Activated CD8-positive, alpha-beta memory T cell treated with anti-CD3 and anti-CD28 coated beads, Interleukin-2, amount 10 ng/mL, durations not matched to agents 7 days and 5 days (primary cell): ENCODE measurements around the gene STIM1. TPM values are rescaled to one million over a fixed set of nuclear protein-coding genes. Genes with fewer than 3 reads are reported as not detected.
"Not testable (repeated sequence)": the region's sequence is repeated elsewhere in the genome, so short reads cannot be mapped to it uniquely, and the experiment has no call there.

Source experiments
- ATAC-seq: fragments of 150-1000 bp; cut with Tn5 transposase; one replicate; pipeline ENCODE4 v1.10.0; 2021; ENCODE audit warnings: moderate library complexity
- CTCF ChIA-PET: fragments of 350-600 bp; sonication (Branson Sonifier 250); formaldehyde crosslinking; loops from one replicate; lab custom pipeline; 2021; ENCODE audit warnings: antibody characterized with exemption; lab: Charles Lee
- DNase-seq: peaks from one replicate; pipeline ENCODE4 v3.0.0-alpha.2; 2020
- H3K27ac Mint-ChIP-seq: one replicate; pipeline ENCODE4 v1.8.0; 2021; ENCODE audit warnings: mild to moderate bottlenecking, mixed read lengths
- H3K27me3 Mint-ChIP-seq: one replicate; pipeline ENCODE4 v1.8.0; 2021; ENCODE audit warnings: mixed read lengths
- H3K36me3 Mint-ChIP-seq: one replicate; pipeline ENCODE4 v1.8.0; 2021; ENCODE audit warnings: mild to moderate bottlenecking, mixed read lengths
- H3K4me1 Mint-ChIP-seq: one replicate; pipeline ENCODE4 v1.8.0; 2021; ENCODE audit warnings: mixed read lengths
- H3K4me3 Mint-ChIP-seq: one replicate; pipeline ENCODE4 v1.8.0; 2021; ENCODE audit warnings: mild to moderate bottlenecking, moderate library complexity, mixed read lengths
- H3K9me3 Mint-ChIP-seq: one replicate; pipeline ENCODE4 v1.8.0; 2022; ENCODE audit warnings: low read depth, mixed read lengths
- total RNA-seq, 2 experiments: library from RNA; stranded (reverse); gene quantifications; one replicate each; pipeline ENCODE4 v1.2.3, GENCODE V29; 2021

STIM1 gene
- total RNA-seq, 2 experiments from 2014 or later, result 83.5 to 104 TPM

- ATAC-seq (no peak), DNase-seq (no peak)
- Mint-ChIP-seq H3K36me3 (peaks cover 49% of the 10 kb centered on the region), H3K27ac (no peak overlapping the region), H3K27me3 (no peaks in the 10 kb centered on the region), H3K4me3 (no peak overlapping the region), H3K4me1 (peaks cover 41% of the 10 kb centered on the region), H3K9me3 (peaks cover 19% of the 10 kb centered on the region)
- CTCF ChIA-PET, result interaction anchor here (1.2 kb wide), 1 partner anchor 138 kb away, joined by 3 read pairs; the partner anchor contains the start of gene STIM1
Measured at GRCh38 chr11:3992964-3993363, 137.5 kb downstream of the STIM1 start.

- H3K4me3 Mint-ChIP-seq, result no peak overlapping the region
- peaks cover 37% of the 10 kb centered on the region for H3K4me1 Mint-ChIP-seq
- peaks cover 20% of the 10 kb centered on the region for H3K9me3 Mint-ChIP-seq
- peaks cover 50% of the 10 kb centered on the region for H3K36me3 Mint-ChIP-seq
- DNase-seq (no peak), ATAC-seq (no peak)
- no peaks in the 10 kb centered on the region for H3K27me3 Mint-ChIP-seq
- CTCF ChIA-PET, result interaction anchor here (1.2 kb wide), 1 partner anchor 139 kb away, joined by 3 read pairs; the partner anchor contains the start of gene STIM1
- no peak overlapping the region for H3K27ac Mint-ChIP-seq
Measured at GRCh38 chr11:3994030-3994640, 138.7 kb downstream of the STIM1 start.

- no peak for DNase-seq
- CTCF ChIA-PET, result interaction anchor here (1.8 kb wide), 1 partner anchor 51 kb away, joined by 4 read pairs; no protein-coding TSS in a partner anchor
- H3K36me3 Mint-ChIP-seq, result peaks cover 49% of the 10 kb centered on the region
- H3K27me3 Mint-ChIP-seq, result no peaks in the 10 kb centered on the region
- peaks cover 24% of the 10 kb centered on the region for H3K9me3 Mint-ChIP-seq
- H3K4me3 Mint-ChIP-seq, result no peak overlapping the region
- ATAC-seq, result no peak
- peaks cover 26% of the 10 kb centered on the region for H3K4me1 Mint-ChIP-seq
- no peak overlapping the region for H3K27ac Mint-ChIP-seq
Measured at GRCh38 chr11:3995307-3995706, 139.8 kb downstream of the STIM1 start.

- Mint-ChIP-seq H3K9me3 (peaks cover 26% of the 10 kb centered on the region), H3K27ac (no peak overlapping the region), H3K36me3 (peaks cover 47% of the 10 kb centered on the region), H3K4me1 (peaks cover 22% of the 10 kb centered on the region), H3K27me3 (no peaks in the 10 kb centered on the region), H3K4me3 (no peak overlapping the region)
- ATAC-seq (no peak), DNase-seq (no peak)
- CTCF ChIA-PET, result interaction anchor here (1.8 kb wide), 1 partner anchor 50 kb away, joined by 4 read pairs; no protein-coding TSS in a partner anchor
Measured at GRCh38 chr11:3995949-3996554, 140.6 kb downstream of the STIM1 start.

GRCh38 chr11:3996651-3997050 lies 141.2 kb downstream of the STIM1 start:
- CTCF ChIA-PET, result interaction anchor here (1.8 kb wide), 1 partner anchor 49 kb away, joined by 4 read pairs; no protein-coding TSS in a partner anchor
- no peak for DNase-seq
- no peak overlapping the region for H3K27ac Mint-ChIP-seq
- H3K27me3 Mint-ChIP-seq, result no peaks in the 10 kb centered on the region
- no peak overlapping the region for H3K4me3 Mint-ChIP-seq
- no peak for ATAC-seq
- peaks cover 44% of the 10 kb centered on the region for H3K36me3 Mint-ChIP-seq
- peaks cover 22% of the 10 kb centered on the region for H3K4me1 Mint-ChIP-seq
- H3K9me3 Mint-ChIP-seq, result peaks cover 26% of the 10 kb centered on the region

GRCh38 chr11:4004753-4005152 lies 149.3 kb downstream of the STIM1 start:
- CTCF ChIA-PET, H3K4me3 Mint-ChIP-seq, H3K36me3 Mint-ChIP-seq, H3K27me3 Mint-ChIP-seq, H3K27ac Mint-ChIP-seq, ATAC-seq, H3K9me3 Mint-ChIP-seq, H3K4me1 Mint-ChIP-seq, DNase-seq: not testable (repeated sequence)

GRCh38 chr11:4006946-4007680 lies 151.6 kb downstream of the STIM1 start:
- H3K36me3 Mint-ChIP-seq, result peaks cover 14% of the 10 kb centered on the region
- DNase-seq (no peak), ATAC-seq (no peak)
- H3K27me3 Mint-ChIP-seq, result no peaks in the 10 kb centered on the region
- peaks cover 2% of the 10 kb centered on the region for H3K9me3 Mint-ChIP-seq
- CTCF ChIA-PET, result no interaction called here
- H3K27ac Mint-ChIP-seq, result no peak overlapping the region
- peaks cover 8% of the 10 kb centered on the region for H3K4me1 Mint-ChIP-seq
- no peak overlapping the region for H3K4me3 Mint-ChIP-seq

GRCh38 chr11:4008116-4008515 lies 152.7 kb downstream of the STIM1 start:
- Mint-ChIP-seq H3K4me3 (no peak overlapping the region), H3K27ac (no peak overlapping the region), H3K27me3 (no peaks in the 10 kb centered on the region), H3K36me3 (peaks cover 15% of the 10 kb centered on the region), H3K9me3 (peaks cover 2% of the 10 kb centered on the region), H3K4me1 (peaks cover 8% of the 10 kb centered on the region)
- no peak for DNase-seq
- ATAC-seq, result no peak
- CTCF ChIA-PET, result no interaction called here

- H3K9me3 Mint-ChIP-seq, DNase-seq, ATAC-seq, H3K4me3 Mint-ChIP-seq, H3K27me3 Mint-ChIP-seq, CTCF ChIA-PET, H3K27ac Mint-ChIP-seq: not testable (repeated sequence)
- Mint-ChIP-seq H3K4me1 (peaks cover 13% of the 10 kb centered on the region), H3K36me3 (peaks cover 29% of the 10 kb centered on the region)
Measured at GRCh38 chr11:4016602-4017001, 161.1 kb downstream of the STIM1 start.

GRCh38 chr11:4017129-4017528 lies 161.7 kb downstream of the STIM1 start:
- DNase-seq (no peak), ATAC-seq (no peak)
- CTCF ChIA-PET, result no interaction called here
- Mint-ChIP-seq H3K36me3 (peaks cover 27% of the 10 kb centered on the region), H3K27ac (no peak overlapping the region), H3K9me3 (peaks cover 6% of the 10 kb centered on the region), H3K4me3 (no peak overlapping the region), H3K4me1 (peaks cover 13% of the 10 kb centered on the region), H3K27me3 (no peaks in the 10 kb centered on the region)

- CTCF ChIA-PET, result no interaction called here
- Mint-ChIP-seq H3K36me3 (peaks cover 34% of the 10 kb centered on the region), H3K4me3 (no peak overlapping the region), H3K9me3 (peaks cover 9% of the 10 kb centered on the region), H3K4me1 (peaks cover 13% of the 10 kb centered on the region), H3K27me3 (no peaks in the 10 kb centered on the region), H3K27ac (no peak overlapping the region)
- DNase-seq, result no peak
- no peak for ATAC-seq
Measured at GRCh38 chr11:4018641-4019040, 163.2 kb downstream of the STIM1 start.

GRCh38 chr11:4019891-4020290 lies 164.4 kb downstream of the STIM1 start:
- no peak overlapping the region for H3K27ac Mint-ChIP-seq
- H3K4me3 Mint-ChIP-seq, result no peak overlapping the region
- peaks cover 2% of the 10 kb centered on the region for H3K9me3 Mint-ChIP-seq
- no peaks in the 10 kb centered on the region for H3K27me3 Mint-ChIP-seq
- CTCF ChIA-PET, result no interaction called here
- peaks cover 8% of the 10 kb centered on the region for H3K4me1 Mint-ChIP-seq
- ATAC-seq (no peak), DNase-seq (no peak)
- H3K36me3 Mint-ChIP-seq, result peaks cover 36% of the 10 kb centered on the region

GRCh38 chr11:4022669-4023068 lies 167.2 kb downstream of the STIM1 start:
- peaks cover 53% of the 10 kb centered on the region for H3K36me3 Mint-ChIP-seq
- no peaks in the 10 kb centered on the region for H3K27me3 Mint-ChIP-seq
- no peak overlapping the region for H3K4me3 Mint-ChIP-seq
- CTCF ChIA-PET, result interaction anchor here (1.5 kb wide), 1 partner anchor 32 kb away, joined by 4 read pairs; no protein-coding TSS in a partner anchor
- ATAC-seq (no peak), DNase-seq (no peak)
- H3K4me1 Mint-ChIP-seq, result peaks cover 4% of the 10 kb centered on the region
- H3K27ac Mint-ChIP-seq, result no peak overlapping the region
- H3K9me3 Mint-ChIP-seq, result peaks cover 2% of the 10 kb centered on the region
